SK-N-SH (cell line): ENCODE data around the gene AGFG2. TPM values are rescaled to one million over a fixed set of nuclear protein-coding genes. Genes with fewer than 3 reads are reported as not detected.

Experiments used
- CTCF ChIA-PET: fragments of 300-600, 350-600 bp; formaldehyde crosslinking; extraction: SDS; loops from one replicate; lab custom pipeline; 2021; lab: Yijun Ruan, JAX
- POLR2A ChIA-PET: fragments of 350-600 bp; sonication (Branson Sonifier 250); formaldehyde crosslinking; extraction: SDS; loops from one replicate; lab custom pipeline; 2020; ENCODE audit warnings: antibody characterized with exemption, inconsistent platforms; lab: Yijun Ruan, JAX
- DNase-seq: peaks from one replicate; pipeline ENCODE4 v3.0.0; 2012
- H2AFZ ChIP-seq: fragments of 200-600 bp; sonication (generic); 2 replicates; pipeline ENCODE4 v1.8.1; 2016; ENCODE audit warnings: antibody characterized with exemption, mild to moderate bottlenecking, low read depth
- H3F3A ChIP-seq: fragments of 200-600 bp; sonication (generic); replicated peaks from 2 replicates; pipeline ENCODE3; 2016; ENCODE audit warnings: antibody characterized with exemption, mild to moderate bottlenecking; ENCODE audit not compliant: insufficient read depth
- H3K27ac ChIP-seq, 2 experiments: fragments of 200-500 bp in 1 of 2; fragments of 200-600 bp in 1 of 2; sonication (Bioruptor generic) in 1 of 2; sonication (generic), shearing (Covaris generic) in 1 of 2; 2 replicates each; pipeline versions ENCODE4 v1.5.1 to v1.6.1; 2014 to 2016; ENCODE audit warnings: low read depth in 2 of 2, inconsistent platforms in 1 of 2, low read length in 1 of 2, mild to moderate bottlenecking in 1 of 2, mixed read lengths in 1 of 2
- H3K27me3 ChIP-seq: fragments of 200-600 bp; sonication (generic), shearing (Covaris generic); 2 replicates; pipeline ENCODE4 v1.6.1; 2016; ENCODE audit warnings: mixed run types; ENCODE audit not compliant: insufficient read depth
- H3K36me3 ChIP-seq, 2 experiments: fragments of 200-500 bp in 1 of 2; fragments of 200-600 bp in 1 of 2; sonication (Bioruptor generic) in 1 of 2; sonication (generic) in 1 of 2; replicated peaks in 1 of 2; 2 replicates each; pipeline versions ENCODE3 to v1.5.1; 2014 to 2016; ENCODE audit warnings: low read length in 1 of 2, mild to moderate bottlenecking in 1 of 2; ENCODE audit not compliant: insufficient read depth in 2 of 2, control insufficient read depth in 1 of 2
- H3K4me1 ChIP-seq, 2 experiments: fragments of 200-500 bp in 1 of 2; fragments of 200-600 bp in 1 of 2; sonication (Bioruptor generic) in 1 of 2; sonication (generic), shearing (Covaris generic) in 1 of 2; 2 replicates each; pipeline versions ENCODE4 v1.5.1 to v1.6.1; 2014 to 2016; ENCODE audit warnings: low read depth in 1 of 2, low read length in 1 of 2, mixed run types in 1 of 2; ENCODE audit not compliant: insufficient read depth in 2 of 2, control insufficient read depth in 1 of 2
- H3K4me2 ChIP-seq: fragments of 200-600 bp; sonication (generic), shearing (Covaris generic); 2 replicates; pipeline ENCODE4 v1.6.1; 2017; ENCODE audit warnings: mixed run types
- H3K4me3 ChIP-seq, 2 experiments: fragments of 200-500 bp in 1 of 2; fragments of 200-600 bp in 1 of 2; sonication (Bioruptor generic) in 1 of 2; sonication (generic), shearing (Covaris generic) in 1 of 2; 2 replicates each; pipeline versions ENCODE4 v1.5.1 to v1.8.1; 2014 to 2016; ENCODE audit warnings: low read depth in 2 of 2, inconsistent platforms in 1 of 2, low read length in 1 of 2, mild to moderate bottlenecking in 1 of 2, mixed read lengths in 1 of 2, moderate library complexity in 1 of 2
- H3K79me2 ChIP-seq: fragments of 200-600 bp; sonication (generic); 2 replicates; pipeline ENCODE4 v1.8.1; 2017; ENCODE audit warnings: mild to moderate bottlenecking; ENCODE audit not compliant: insufficient read depth
- H3K9ac ChIP-seq: fragments of 200-600 bp; sonication (generic); 2 replicates; pipeline ENCODE4 v1.6.1; 2017; ENCODE audit warnings: mixed run types
- H3K9me2 ChIP-seq: fragments of 200-600 bp; sonication (generic); 2 replicates; pipeline ENCODE4 v1.6.1; 2017; ENCODE audit warnings: mixed run types
- H3K9me3 ChIP-seq: fragments of 200-600 bp; sonication (generic); 2 replicates; pipeline ENCODE4 v1.6.1; 2017; ENCODE audit warnings: mixed run types, mild to moderate bottlenecking, moderate library complexity
- H4K20me1 ChIP-seq: fragments of 200-600 bp; sonication (generic); 2 replicates; pipeline ENCODE4 v1.6.1; 2017; ENCODE audit warnings: mild to moderate bottlenecking, mixed run types; ENCODE audit not compliant: insufficient read depth
- CHD2 ChIP-seq: fragments of 150-350 bp; IDR thresholded peaks from 2 replicates; pipeline ENCODE4 v1.6.1; 2018; ENCODE audit warnings: low read length; ENCODE audit not compliant: partially characterized antibody
- CTCF ChIP-seq: fragments of 200-600 bp; sonication (generic); IDR thresholded peaks from 2 replicates; pipeline ENCODE4 v1.6.1; 2017; ENCODE audit warnings: antibody characterized with exemption, mild to moderate bottlenecking, moderate library complexity
- EP300 ChIP-seq, 2 experiments: IDR thresholded peaks; 2 replicates each; pipeline versions ENCODE4 v1.4.0 to v1.6.1; 2012; ENCODE audit warnings: borderline replicate concordance in 1 of 2, low read depth in 1 of 2, low read length in 1 of 2
- FOXJ3 ChIP-seq: sonication (generic); formaldehyde crosslinking; IDR thresholded peaks from 2 replicates; pipeline ENCODE4 v1.5.1; 2020; ENCODE audit warnings: mild to moderate bottlenecking, missing genetic modification reagents
- JUND ChIP-seq: IDR thresholded peaks from 2 replicates; pipeline ENCODE4 v1.4.0; 2012
- MEF2A ChIP-seq: IDR thresholded peaks from 2 replicates; pipeline ENCODE4 v1.4.0; 2012; ENCODE audit warnings: low read depth, borderline replicate concordance
- MXI1 ChIP-seq: IDR thresholded peaks from 2 replicates; pipeline ENCODE4 v1.6.1; 2012; ENCODE audit warnings: mild to moderate bottlenecking, low read depth, low read length, improper control_type of control experiment
- NRF1 ChIP-seq: IDR thresholded peaks from 2 replicates; pipeline ENCODE4 v1.6.1; 2012; ENCODE audit warnings: low read depth, mild to moderate bottlenecking, low read length
- PBX3 ChIP-seq: IDR thresholded peaks from 2 replicates; pipeline ENCODE4; 2012
- POLR2AphosphoS5 ChIP-seq: IDR thresholded peaks from 2 replicates; pipeline ENCODE4 v1.6.1; 2012; ENCODE audit warnings: low read depth, low read length
- RAD21 ChIP-seq: IDR thresholded peaks from 2 replicates; pipeline ENCODE4 v1.6.1; 2012; ENCODE audit warnings: mild to moderate bottlenecking, low read length
- RFX5 ChIP-seq: IDR thresholded peaks from 2 replicates; pipeline ENCODE4 v1.6.1; 2012; ENCODE audit warnings: mild to moderate bottlenecking, improper control_type of control experiment, low read length
- SIN3A ChIP-seq: IDR thresholded peaks from 2 replicates; pipeline ENCODE4 v1.6.1; 2012; ENCODE audit warnings: low read depth, mild to moderate bottlenecking, low read length, moderate library complexity, borderline replicate concordance
- SMC3 ChIP-seq: IDR thresholded peaks from 2 replicates; pipeline ENCODE4 v1.6.1; 2012; ENCODE audit warnings: low read depth, low read length, improper control_type of control experiment
- TAF1 ChIP-seq: IDR thresholded peaks from 2 replicates; pipeline ENCODE4 v1.6.1; 2012; ENCODE audit warnings: low read depth, mild to moderate bottlenecking, low read length, moderate library complexity, borderline replicate concordance
- TEAD4 ChIP-seq: IDR thresholded peaks from 2 replicates; pipeline ENCODE4 v1.4.0; 2012; ENCODE audit warnings: mild to moderate bottlenecking, borderline replicate concordance; ENCODE audit not compliant: insufficient read depth
- USF1 ChIP-seq: IDR thresholded peaks from 2 replicates; pipeline ENCODE4 v1.4.0; 2012; ENCODE audit warnings: low read depth, borderline replicate concordance
- YY1 ChIP-seq: IDR thresholded peaks from 2 replicates; pipeline ENCODE4 v1.4.0; 2012; ENCODE audit warnings: low read depth, mild to moderate bottlenecking
- WGBS: methylation state at CpG from one replicate; pipeline ENCODE4 v1.1.6; 2017; ENCODE audit warnings: low lambda C conversion rate; 5-methylcytosine and 5-hydroxymethylcytosine counted together
- polyA plus RNA-seq, 3 experiments: library from polyadenylated mRNA; depleted of rRNA; stranded (reverse); fragments of >200 nt; gene quantifications; 2 replicates each; pipeline ENCODE4 v1.2.3, GENCODE V29; 2012
- TF ChIP-seq, protein P1 (sequence below): IDR thresholded peaks from 2 replicates; pipeline ENCODE4 v1.4.0; 2012; ENCODE audit warnings: low read depth
- TF ChIP-seq, protein P2 (sequence below): IDR thresholded peaks from 2 replicates; pipeline ENCODE4 v1.4.0; 2012; ENCODE audit warnings: low read depth, borderline replicate concordance

Gene AGFG2
- 16.1 and 23.1 TPM in 2 replicates for polyA plus RNA-seq (2012; rRNA removed)
- 9.1 and 10.0 TPM in 2 replicates for polyA plus RNA-seq (2012; cell fraction: cytosol; rRNA removed)
- polyA plus RNA-seq (2012; cell fraction: nucleus; rRNA removed): 29.2 and 35.1 TPM in 2 replicates

DNA sequence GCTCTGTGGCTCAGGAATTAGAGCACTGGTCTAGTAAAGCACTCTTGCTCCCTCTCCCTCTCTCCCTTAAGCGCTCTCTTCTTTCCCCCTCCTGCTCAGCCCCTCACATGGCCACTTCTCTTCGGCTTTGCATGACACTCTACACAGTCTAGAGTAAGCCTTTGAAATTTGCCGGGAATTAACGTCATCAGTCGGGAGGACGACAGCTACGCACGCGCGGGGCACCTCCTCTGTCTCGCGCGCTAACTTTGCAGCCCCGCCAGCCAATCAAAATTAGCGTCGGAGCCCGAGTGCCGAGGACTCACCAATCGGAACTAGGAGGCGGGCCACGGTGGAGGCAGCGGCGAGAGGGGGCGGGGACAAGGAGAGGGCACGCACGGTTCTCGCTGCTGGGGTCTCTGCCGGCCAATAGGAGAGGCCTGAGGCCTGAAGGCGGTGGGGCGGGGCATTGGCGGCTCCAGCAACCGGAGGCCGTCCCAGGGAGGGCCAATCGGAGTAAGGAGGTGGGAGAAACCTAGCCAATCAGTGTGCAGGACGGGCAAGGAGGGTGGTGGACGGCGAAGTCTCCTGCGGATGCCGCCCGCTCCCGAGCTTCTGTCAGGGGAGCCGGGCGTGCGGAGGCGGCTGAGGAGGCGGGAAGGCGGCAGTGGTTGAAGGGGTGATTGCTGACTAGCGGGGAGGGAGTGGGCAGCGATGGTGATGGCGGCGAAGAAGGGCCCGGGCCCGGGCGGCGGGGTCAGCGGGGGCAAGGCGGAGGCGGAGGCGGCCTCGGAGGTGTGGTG lies at the start of gene AGFG2:
AGFG2 (plus strand) TSS at position 550 of the 782 bp plus-strand sequence; CDS start at position 694, 144 bp downstream.
- Histone ChIP-seq H3K27me3 (no peaks in the 10 kb centered on the region), H3K9me2 (no peaks in the 10 kb centered on the region), H3F3A (peaks cover 5% of the 10 kb centered on the region), H3K4me1 (peaks cover 0 to 11% of the 10 kb centered on the region in 2 experiments; a peak in 2 of 4 replicates), H3K9ac (peak within 1 kb of the TSS; percentile 59), H3K36me3 (no peaks in the 10 kb centered on the region), H3K4me2 (peak within 1 kb of the TSS; percentile 89), H2AFZ (peak within 1 kb of the TSS; percentile 83), H3K9me3 (no peaks in the 10 kb centered on the region), H3K27ac (peak within 1 kb of the TSS in 1 of 2 experiments; percentile 63; a peak in 2 of 4 replicates), H4K20me1 (no peaks in the 10 kb centered on the region), H3K79me2 (peaks cover 10% of the 10 kb centered on the region; the same call in 1 of the 2 replicates), H3K4me3 (peak within 1 kb of the TSS; percentile 69 to 92)
- TF ChIP-seq TAF1 (peak; percentile 78), MEF2A (no peak), RAD21 (no peak), JUND (no peak), POLR2AphosphoS5 (peak; percentile 73), PBX3 (peak; percentile 89), TEAD4 (no peak), CHD2 (no peak), MXI1 (peak; percentile 100), RFX5 (peak; percentile 89), SIN3A (peak; percentile 100), FOXJ3 (CRISPR knock-in tag) (no peak), NRF1 (peak; percentile 97), EP300 (IDR thresholded peaks at IDR 0.05; ENCODE audit: borderline replicate concordance in 1 of 2, low read depth in 1 of 2, low read length in 1 of 2) (0 out of 4 replicates have a peak, but pooled peaks of 1 of the 2 experiments have one; percentile 10), YY1 (no peak), CTCF (no peak), SMC3 (0 out of 2 replicates have a peak, but pooled peaks have one; percentile 1), USF1 (peak; percentile 17; the same call in 1 of the 2 replicates)
- TF ChIP-seq, protein P1, sequence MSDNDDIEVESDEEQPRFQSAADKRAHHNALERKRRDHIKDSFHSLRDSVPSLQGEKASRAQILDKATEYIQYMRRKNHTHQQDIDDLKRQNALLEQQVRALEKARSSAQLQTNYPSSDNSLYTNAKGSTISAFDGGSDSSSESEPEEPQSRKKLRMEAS: peak; percentile 97
- TF ChIP-seq, protein P2, sequence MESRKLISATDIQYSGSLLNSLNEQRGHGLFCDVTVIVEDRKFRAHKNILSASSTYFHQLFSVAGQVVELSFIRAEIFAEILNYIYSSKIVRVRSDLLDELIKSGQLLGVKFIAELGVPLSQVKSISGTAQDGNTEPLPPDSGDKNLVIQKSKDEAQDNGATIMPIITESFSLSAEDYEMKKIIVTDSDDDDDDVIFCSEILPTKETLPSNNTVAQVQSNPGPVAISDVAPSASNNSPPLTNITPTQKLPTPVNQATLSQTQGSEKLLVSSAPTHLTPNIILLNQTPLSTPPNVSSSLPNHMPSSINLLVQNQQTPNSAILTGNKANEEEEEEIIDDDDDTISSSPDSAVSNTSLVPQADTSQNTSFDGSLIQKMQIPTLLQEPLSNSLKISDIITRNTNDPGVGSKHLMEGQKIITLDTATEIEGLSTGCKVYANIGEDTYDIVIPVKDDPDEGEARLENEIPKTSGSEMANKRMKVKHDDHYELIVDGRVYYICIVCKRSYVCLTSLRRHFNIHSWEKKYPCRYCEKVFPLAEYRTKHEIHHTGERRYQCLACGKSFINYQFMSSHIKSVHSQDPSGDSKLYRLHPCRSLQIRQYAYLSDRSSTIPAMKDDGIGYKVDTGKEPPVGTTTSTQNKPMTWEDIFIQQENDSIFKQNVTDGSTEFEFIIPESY: peak; percentile 90
- CTCF ChIA-PET: interaction anchor here (0.7 to 19.1 kb wide), 8 partner anchors 22 to 153 kb away, joined by 3 to 353 read pairs (median 6); partner anchors contain the start of gene NYAP1
- DNase-seq: peak; percentile 100
- POLR2A ChIA-PET: interaction anchor here (0.7 to 1.2 kb wide), 6 partner anchors 11 to 336 kb away, joined by 3 to 8 read pairs (median 3); partner anchors contain the start of genes FBXO24, LRCH4 and SRRT
- WGBS: under 1% methylated on average over 54 of the region's 60 CpGs
